Liver (tissue), 9 donors: ENCODE results near the gene TRPC4AP. TPM values are rescaled to one million over a fixed set of nuclear protein-coding genes. Genes with fewer than 3 reads are reported as not detected.

Source experiments
- DNase-seq: peaks from one replicate; pipeline ENCODE4 v3.0.0-alpha.2; 2017; ENCODE audit warnings: low spot score
- H3K27ac ChIP-seq, 2 donors: one replicate each; pipeline ENCODE4 v1.7.0; 2013; ENCODE audit warnings: inconsistent platforms in 2 of 2, low read length in 2 of 2, control low read depth in 1 of 2, low read depth in 1 of 2, mild to moderate bottlenecking in 1 of 2
- H3K27me3 ChIP-seq, 4 donors: one replicate each; pipeline versions ENCODE4 v1.6.1 to v1.7.0; 2013; ENCODE audit warnings: low read length in 3 of 4, inconsistent platforms in 1 of 4, mild to moderate bottlenecking in 1 of 4, moderate library complexity in 1 of 4; ENCODE audit not compliant: control insufficient read depth in 4 of 4, insufficient read depth in 4 of 4
- H3K36me3 ChIP-seq, 4 donors: one replicate each; pipeline versions ENCODE4 v1.6.1 to v1.7.0; 2013; ENCODE audit warnings: low read length in 3 of 4, mild to moderate bottlenecking in 3 of 4, low read depth in 1 of 4, moderate library complexity in 1 of 4; ENCODE audit not compliant: control insufficient read depth in 4 of 4, insufficient read depth in 3 of 4
- H3K4me1 ChIP-seq, 4 donors: one replicate each; pipeline versions ENCODE4 v1.6.1 to v1.7.0; 2013; ENCODE audit warnings: low read length in 3 of 4, mild to moderate bottlenecking in 3 of 4, moderate library complexity in 1 of 4; ENCODE audit not compliant: control insufficient read depth in 4 of 4, insufficient read depth in 4 of 4
- H3K4me3 ChIP-seq, 3 donors: one replicate each; pipeline versions ENCODE4 v1.6.1 to v1.7.0; 2013; ENCODE audit warnings: low read length in 3 of 3, control low read depth in 1 of 3, low read depth in 1 of 3, mild to moderate bottlenecking in 1 of 3
- H3K9ac ChIP-seq, 2 donors: one replicate each; pipeline ENCODE4 v1.7.0; 2013; ENCODE audit warnings: low read length in 2 of 2, mild to moderate bottlenecking in 2 of 2, moderate library complexity in 2 of 2, control low read depth in 1 of 2, low read depth in 1 of 2
- H3K9me3 ChIP-seq, 4 donors: one replicate each; pipeline versions ENCODE4 v1.6.1 to v1.7.0; 2013; ENCODE audit warnings: low read length in 3 of 4; ENCODE audit not compliant: control insufficient read depth in 4 of 4
- CTCF ChIP-seq: fragments of 150-350 bp; IDR thresholded peaks from 2 replicates; pipeline ENCODE4 v1.5.1; 2017; ENCODE audit warnings: improper control_type of control experiment, low read depth, low read length; ENCODE audit not compliant: missing input control
- EGR1 ChIP-seq, 2 donors: IDR thresholded peaks; 2 replicates each; pipeline ENCODE4 v1.6.1; 2016 to 2018; ENCODE audit warnings: antibody characterized with exemption in 2 of 2, low read depth in 2 of 2
- FOXA1 ChIP-seq: IDR thresholded peaks from 2 replicates; pipeline ENCODE4 v1.6.1; 2016; ENCODE audit warnings: antibody characterized with exemption
- FOXA2 ChIP-seq: IDR thresholded peaks from 2 replicates; pipeline ENCODE4 v1.6.1; 2016; ENCODE audit warnings: antibody characterized with exemption
- GABPA ChIP-seq, 2 donors: IDR thresholded peaks in 1 of 2; conservative IDR thresholded peaks in 1 of 2; 2 replicates each; pipeline ENCODE4 v1.6.1; 2016; ENCODE audit warnings: antibody characterized with exemption in 2 of 2, mild to moderate bottlenecking in 1 of 2, moderate library complexity in 1 of 2
- HNF4A ChIP-seq, 2 donors: conservative IDR thresholded peaks; 2 replicates each; pipeline ENCODE4 v1.6.1; 2016; ENCODE audit warnings: antibody characterized with exemption in 2 of 2, mild to moderate bottlenecking in 2 of 2
- HNF4G ChIP-seq: IDR thresholded peaks from 2 replicates; pipeline ENCODE4 v1.6.1; 2016; ENCODE audit warnings: antibody characterized with exemption
- JUND ChIP-seq, 2 donors: IDR thresholded peaks; 2 replicates each; pipeline ENCODE4 v1.6.1; 2016; ENCODE audit warnings: antibody characterized with exemption in 2 of 2
- MAX ChIP-seq: IDR thresholded peaks from 2 replicates; pipeline ENCODE4 v1.6.1; 2016; ENCODE audit warnings: antibody characterized with exemption
- NR2F2 ChIP-seq: IDR thresholded peaks from 2 replicates; pipeline ENCODE4 v1.6.1; 2016; ENCODE audit warnings: antibody characterized with exemption
- RAD21 ChIP-seq, 2 donors: IDR thresholded peaks; 2 replicates each; pipeline ENCODE4 v1.6.1; 2016; ENCODE audit warnings: antibody characterized with exemption in 2 of 2, mild to moderate bottlenecking in 2 of 2
- RXRA ChIP-seq, 2 donors: IDR thresholded peaks; 2 replicates each; pipeline ENCODE4 v1.6.1; 2017 to 2018; ENCODE audit warnings: antibody characterized with exemption in 2 of 2, mild to moderate bottlenecking in 1 of 2
- SP1 ChIP-seq: IDR thresholded peaks from 2 replicates; pipeline ENCODE4 v1.6.1; 2018; ENCODE audit warnings: antibody characterized with exemption, mild to moderate bottlenecking
- TAF1 ChIP-seq: conservative IDR thresholded peaks from 2 replicates; pipeline ENCODE4 v1.6.1; 2016; ENCODE audit warnings: antibody characterized with exemption, mild to moderate bottlenecking
- YY1 ChIP-seq: IDR thresholded peaks from 2 replicates; pipeline ENCODE4 v1.6.1; 2016; ENCODE audit warnings: antibody characterized with exemption, mild to moderate bottlenecking
- WGBS: extraction: QIAGEN DNeasy Blood & Tissue Kit; methylation state at CpG from one replicate; pipeline ENCODE4 v1.1.7; 2013; 5-methylcytosine and 5-hydroxymethylcytosine counted together
- polyA plus RNA-seq, 2 donors: library from polyadenylated mRNA; stranded (reverse) in 1 of 2; unstranded in 1 of 2; fragments of 200-250 nt in 1 of 2; fragments of >200 nt in 1 of 2; fragmentation: Nextera tagmentation in 1 of 2; extraction: Ambion mirVana in 1 of 2; gene quantifications; one replicate each; pipeline versions ENCODE4 v1.2.1 to v1.2.3, GENCODE V29; 2013 to 2015
- total RNA-seq, 2 donors: library from RNA; depleted of rRNA; stranded (reverse); fragments of >200 nt; gene quantifications; one replicate each; pipeline ENCODE4 v1.2.3, GENCODE V29; 2014
- TF ChIP-seq, protein P1 (sequence below): IDR thresholded peaks from 2 replicates; pipeline ENCODE4 v1.6.1; 2016; ENCODE audit warnings: antibody characterized with exemption
- TF ChIP-seq, protein P2 (sequence below): IDR thresholded peaks from 2 replicates; pipeline ENCODE4 v1.6.1; 2016; ENCODE audit warnings: antibody characterized with exemption, mild to moderate bottlenecking
- TF ChIP-seq, protein P3 (sequence below): IDR thresholded peaks from 2 replicates; pipeline ENCODE4 v1.6.1; 2016; ENCODE audit warnings: antibody characterized with exemption
- donor health status: healthy.
- donor health status: healthy.
- donor health status: healthy.
- donor health status: healthy.
- donor health status: healthy.

Gene TRPC4AP
- total and polyA plus RNA-seq, 4 donors: 26.3 to 57.2 (median 33.8) TPM

DNA sequence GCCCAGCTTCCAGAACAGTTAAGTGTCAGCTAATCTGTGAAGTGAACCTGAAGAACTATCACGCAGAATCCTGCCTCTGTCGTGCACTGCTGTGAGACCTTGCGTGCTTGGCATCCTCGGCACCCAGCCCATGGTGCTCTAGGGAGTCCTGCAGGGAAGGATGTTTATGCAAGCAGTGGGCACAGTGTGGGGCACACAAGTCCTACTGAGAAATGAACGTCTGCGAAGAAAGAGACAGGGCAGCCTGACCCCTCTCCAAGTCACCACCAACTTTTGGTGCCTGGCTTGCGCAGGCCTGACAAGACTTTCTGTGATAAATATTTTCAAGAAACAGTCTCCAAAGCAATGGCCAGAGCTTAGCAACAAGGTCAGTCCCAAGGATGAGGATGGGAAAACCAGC is 69.0 kb downstream of the TRPC4AP start:
- DNase-seq: no peak
- Histone ChIP-seq H3K27me3 (no peaks in the 10 kb centered on the region), H3K4me1 (no peaks in the 10 kb centered on the region), H3K9me3 (no peaks in the 10 kb centered on the region), H3K27ac (no peak overlapping the region), H3K4me3 (no peak overlapping the region), H3K36me3 (peaks cover 2 to 51% (median 26%) of the 10 kb centered on the region in 4 donors), H3K9ac (no peak overlapping the region)
- WGBS: 95% methylated on average over 7 of the region's 7 CpGs
- TF ChIP-seq, protein P1, sequence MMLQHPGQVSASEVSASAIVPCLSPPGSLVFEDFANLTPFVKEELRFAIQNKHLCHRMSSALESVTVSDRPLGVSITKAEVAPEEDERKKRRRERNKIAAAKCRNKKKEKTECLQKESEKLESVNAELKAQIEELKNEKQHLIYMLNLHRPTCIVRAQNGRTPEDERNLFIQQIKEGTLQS: no peak
- TF ChIP-seq EGR1 (IDR thresholded peaks at IDR 0.05; ENCODE audit: low read depth in 2 of 2) (no peak), JUND (IDR thresholded peaks at IDR 0.05) (no peak), CTCF (no peak), GABPA (IDR thresholded peaks at IDR 0.05 in 1 of 2, conservative IDR thresholded peaks at IDR 0.05 in 1 of 2) (no peak), HNF4A (conservative IDR thresholded peaks at IDR 0.05) (no peak), SP1 (no peak), FOXA2 (no peak), HNF4G (no peak), MAX (no peak), RXRA (IDR thresholded peaks at IDR 0.05) (no peak), RAD21 (IDR thresholded peaks at IDR 0.05) (no peak), FOXA1 (no peak), NR2F2 (no peak), TAF1 (no peak), YY1 (no peak)
- TF ChIP-seq, protein P2, sequence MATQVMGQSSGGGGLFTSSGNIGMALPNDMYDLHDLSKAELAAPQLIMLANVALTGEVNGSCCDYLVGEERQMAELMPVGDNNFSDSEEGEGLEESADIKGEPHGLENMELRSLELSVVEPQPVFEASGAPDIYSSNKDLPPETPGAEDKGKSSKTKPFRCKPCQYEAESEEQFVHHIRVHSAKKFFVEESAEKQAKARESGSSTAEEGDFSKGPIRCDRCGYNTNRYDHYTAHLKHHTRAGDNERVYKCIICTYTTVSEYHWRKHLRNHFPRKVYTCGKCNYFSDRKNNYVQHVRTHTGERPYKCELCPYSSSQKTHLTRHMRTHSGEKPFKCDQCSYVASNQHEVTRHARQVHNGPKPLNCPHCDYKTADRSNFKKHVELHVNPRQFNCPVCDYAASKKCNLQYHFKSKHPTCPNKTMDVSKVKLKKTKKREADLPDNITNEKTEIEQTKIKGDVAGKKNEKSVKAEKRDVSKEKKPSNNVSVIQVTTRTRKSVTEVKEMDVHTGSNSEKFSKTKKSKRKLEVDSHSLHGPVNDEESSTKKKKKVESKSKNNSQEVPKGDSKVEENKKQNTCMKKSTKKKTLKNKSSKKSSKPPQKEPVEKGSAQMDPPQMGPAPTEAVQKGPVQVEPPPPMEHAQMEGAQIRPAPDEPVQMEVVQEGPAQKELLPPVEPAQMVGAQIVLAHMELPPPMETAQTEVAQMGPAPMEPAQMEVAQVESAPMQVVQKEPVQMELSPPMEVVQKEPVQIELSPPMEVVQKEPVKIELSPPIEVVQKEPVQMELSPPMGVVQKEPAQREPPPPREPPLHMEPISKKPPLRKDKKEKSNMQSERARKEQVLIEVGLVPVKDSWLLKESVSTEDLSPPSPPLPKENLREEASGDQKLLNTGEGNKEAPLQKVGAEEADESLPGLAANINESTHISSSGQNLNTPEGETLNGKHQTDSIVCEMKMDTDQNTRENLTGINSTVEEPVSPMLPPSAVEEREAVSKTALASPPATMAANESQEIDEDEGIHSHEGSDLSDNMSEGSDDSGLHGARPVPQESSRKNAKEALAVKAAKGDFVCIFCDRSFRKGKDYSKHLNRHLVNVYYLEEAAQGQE: no peak
- TF ChIP-seq, protein P3, sequence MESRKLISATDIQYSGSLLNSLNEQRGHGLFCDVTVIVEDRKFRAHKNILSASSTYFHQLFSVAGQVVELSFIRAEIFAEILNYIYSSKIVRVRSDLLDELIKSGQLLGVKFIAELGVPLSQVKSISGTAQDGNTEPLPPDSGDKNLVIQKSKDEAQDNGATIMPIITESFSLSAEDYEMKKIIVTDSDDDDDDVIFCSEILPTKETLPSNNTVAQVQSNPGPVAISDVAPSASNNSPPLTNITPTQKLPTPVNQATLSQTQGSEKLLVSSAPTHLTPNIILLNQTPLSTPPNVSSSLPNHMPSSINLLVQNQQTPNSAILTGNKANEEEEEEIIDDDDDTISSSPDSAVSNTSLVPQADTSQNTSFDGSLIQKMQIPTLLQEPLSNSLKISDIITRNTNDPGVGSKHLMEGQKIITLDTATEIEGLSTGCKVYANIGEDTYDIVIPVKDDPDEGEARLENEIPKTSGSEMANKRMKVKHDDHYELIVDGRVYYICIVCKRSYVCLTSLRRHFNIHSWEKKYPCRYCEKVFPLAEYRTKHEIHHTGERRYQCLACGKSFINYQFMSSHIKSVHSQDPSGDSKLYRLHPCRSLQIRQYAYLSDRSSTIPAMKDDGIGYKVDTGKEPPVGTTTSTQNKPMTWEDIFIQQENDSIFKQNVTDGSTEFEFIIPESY: no peak
